ENCODE data around the gene TECPR2. TPM values are rescaled to one million over a fixed set of nuclear protein-coding genes. Genes with fewer than 3 reads are reported as not detected.

The TECPR2 gene
- total and polyA plus RNA-seq, 2 of the 13 experiments (the other 11 are each of a cell fraction or from before 2014, with no cell fraction given): 3.5 to 5.7 TPM

GRCh38 chr14:102469261-102469660 lies 106.5 kb downstream of the TECPR2 start:
- POLR2A ChIA-PET: no interaction called here
- intact Hi-C loops (cut with micrococcal nuclease; ENCODE audit: unreplicated experiment) (no loop called here), in situ Hi-C loops (cut with HindIII; ENCODE audit: extremely low pct_ligation_motif_present, low pct_unique_long_range_greater_than_20kb) (no loop called here)
- no peak overlapping the region for H3K4me3 ChIP-seq (replicated peaks in 1 of 3; ENCODE audit: insufficient read depth in 1 of 3, low read depth in 2 of 3, low read length in 3 of 3)
- no peak overlapping the region for H2AFZ ChIP-seq (ENCODE audit: low read length)
- BruUV-seq (replicated peaks): no TSS peak
- DNase-seq (ENCODE audit: low spot score): no peak
- no peaks in the 10 kb centered on the region for H3K79me2 ChIP-seq (ENCODE audit: insufficient read depth, low read length)
- H3K27me3 ChIP-seq (ENCODE audit: control insufficient read depth in 1 of 2, insufficient read depth in 2 of 2, low read length in 2 of 2): no peaks in the 10 kb centered on the region
- no peak overlapping the region for H3K27ac ChIP-seq (ENCODE audit: extremely low read length, insufficient read depth, low read length)
- CTCF ChIA-PET (ENCODE audit: low intra/inter-chr PET ratio, low total read pairs): no interaction called here
- no peak overlapping the region for H3K4me2 ChIP-seq (ENCODE audit: low read depth, low read length)
- WGBS (ENCODE audit: low lambda C conversion rate): 97% methylated on average over 1 of the region's 1 CpG
- FAIRE-seq: no peak
- no peak for ATAC-seq
- H3K9ac ChIP-seq (ENCODE audit: insufficient read depth, low read depth, low read length): no peak overlapping the region
- no peaks in the 10 kb centered on the region for H4K20me1 ChIP-seq (ENCODE audit: insufficient read depth, low read length)
- H3K9me3 ChIP-seq (ENCODE audit: low read length): no peaks in the 10 kb centered on the region
- H3K4me1 ChIP-seq (ENCODE audit: insufficient read depth, low read length): peaks cover 12% of the 10 kb centered on the region
- peaks cover 2 to 5% of the 10 kb centered on the region in 2 experiments; a peak in 1 of 5 replicates for H3K36me3 ChIP-seq (replicated peaks in 1 of 2; ENCODE audit: control insufficient read depth in 1 of 2, insufficient read depth in 2 of 2, low read length in 2 of 2)
- TF ChIP-seq SNAPC4 (CRISPR knock-in tag; IDR thresholded peaks at IDR 0.05): no peak
- TF ChIP-seq LCORL (IDR thresholded peaks at IDR 0.05): no peak
- no peak for TF ChIP-seq LCORL (CRISPR knock-in tag; IDR thresholded peaks at IDR 0.05)
- TF ChIP-seq RFX3 (CRISPR knock-in tag; IDR thresholded peaks at IDR 0.05): no peak
- TF ChIP-seq YEATS2 (CRISPR knock-in tag; IDR thresholded peaks at IDR 0.05; ENCODE audit: borderline replicate concordance): no peak
- no peak for TF ChIP-seq FOXP1 (IDR thresholded peaks at IDR 0.05)
- no peak for TF ChIP-seq FOXP1 (CRISPR knock-in tag; IDR thresholded peaks at IDR 0.05)
- TF ChIP-seq ZNF496 (CRISPR knock-in tag; IDR thresholded peaks at IDR 0.05; ENCODE audit: insufficient replicate concordance): no peak
- no peak for TF ChIP-seq ZNF251 (CRISPR knock-in tag; IDR thresholded peaks at IDR 0.05)
- TF ChIP-seq REST (IDR thresholded peaks at IDR 0.05; ENCODE audit: borderline replicate concordance in 1 of 2, low read depth in 1 of 2, low read length in 2 of 2): no peak
- TF ChIP-seq CREB3 (CRISPR knock-in tag; IDR thresholded peaks at IDR 0.05): no peak
- no peak for TF ChIP-seq HOXA7 (CRISPR knock-in tag; IDR thresholded peaks at IDR 0.05)
- no peak for TF ChIP-seq DMAP1 (CRISPR knock-in tag; IDR thresholded peaks at IDR 0.05)
- no peak for TF ChIP-seq REXO4 (CRISPR knock-in tag; IDR thresholded peaks at IDR 0.05; ENCODE audit: borderline replicate concordance)
